ENCODE data around the gene BAZ1B. TPM values are rescaled to one million over a fixed set of nuclear protein-coding genes. Genes with fewer than 3 reads are reported as not detected.
"Not testable (repeated sequence)": the region's sequence is repeated elsewhere in the genome, so short reads cannot be mapped to it uniquely, and the experiment has no call there.

BAZ1B gene
- total RNA-seq, 1 experiment from 2014 or later, result 127 TPM

DNA sequence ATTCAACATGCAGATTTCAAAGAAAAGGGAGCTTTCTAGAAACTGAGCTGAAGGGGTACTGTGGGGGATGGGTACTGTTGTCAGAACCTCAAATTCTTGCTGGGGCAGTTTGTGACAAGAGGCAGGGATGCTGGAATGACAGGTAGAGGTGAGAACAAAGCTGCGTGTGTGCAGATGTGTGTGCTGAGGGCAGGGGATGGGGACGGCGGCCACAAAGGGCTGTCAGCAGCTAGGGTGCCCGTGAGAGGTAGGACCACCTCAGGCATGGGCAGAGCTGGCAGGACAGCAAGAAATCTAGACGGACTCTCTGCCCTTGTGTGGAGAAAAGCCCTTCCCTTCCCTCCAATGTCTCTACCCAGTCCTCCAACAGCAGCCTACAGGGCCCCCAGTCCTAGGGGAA lies 14.4 kb upstream of the BAZ1B start:
- ChIA-PET CTCF (no interaction called here), POLR2A (ENCODE audit: low non-redundant PET) (no interaction called here)
- H3K36me3 ChIP-seq (ENCODE audit: insufficient read depth, low read length, poor library complexity, severe bottlenecking), result peaks cover 44% of the 10 kb centered on the region
- TSS peak; percentile 43 for BruUV-seq (replicated peaks)
- H3K9me3 ChIP-seq (ENCODE audit: low read depth, low read length, poor library complexity, severe bottlenecking), result no peaks in the 10 kb centered on the region
- no peaks in the 10 kb centered on the region for H3K27me3 ChIP-seq (replicated peaks; ENCODE audit: insufficient read depth, low read depth, low read length, poor library complexity)
- TF ChIP-seq, protein P1, sequence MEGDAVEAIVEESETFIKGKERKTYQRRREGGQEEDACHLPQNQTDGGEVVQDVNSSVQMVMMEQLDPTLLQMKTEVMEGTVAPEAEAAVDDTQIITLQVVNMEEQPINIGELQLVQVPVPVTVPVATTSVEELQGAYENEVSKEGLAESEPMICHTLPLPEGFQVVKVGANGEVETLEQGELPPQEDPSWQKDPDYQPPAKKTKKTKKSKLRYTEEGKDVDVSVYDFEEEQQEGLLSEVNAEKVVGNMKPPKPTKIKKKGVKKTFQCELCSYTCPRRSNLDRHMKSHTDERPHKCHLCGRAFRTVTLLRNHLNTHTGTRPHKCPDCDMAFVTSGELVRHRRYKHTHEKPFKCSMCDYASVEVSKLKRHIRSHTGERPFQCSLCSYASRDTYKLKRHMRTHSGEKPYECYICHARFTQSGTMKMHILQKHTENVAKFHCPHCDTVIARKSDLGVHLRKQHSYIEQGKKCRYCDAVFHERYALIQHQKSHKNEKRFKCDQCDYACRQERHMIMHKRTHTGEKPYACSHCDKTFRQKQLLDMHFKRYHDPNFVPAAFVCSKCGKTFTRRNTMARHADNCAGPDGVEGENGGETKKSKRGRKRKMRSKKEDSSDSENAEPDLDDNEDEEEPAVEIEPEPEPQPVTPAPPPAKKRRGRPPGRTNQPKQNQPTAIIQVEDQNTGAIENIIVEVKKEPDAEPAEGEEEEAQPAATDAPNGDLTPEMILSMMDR (conservative IDR thresholded peaks at IDR 0.05; ENCODE audit: low read depth, low read length), result no peak
- TF ChIP-seq EZH2 (IDR thresholded peaks at IDR 0.05; ENCODE audit: borderline replicate concordance, low read depth, low read length, poor library complexity, severe bottlenecking), result no peak
- intact Hi-C loops (cut with micrococcal nuclease; ENCODE audit: unreplicated experiment), result no loop called here
- no peaks in the 10 kb centered on the region for H3K4me1 ChIP-seq (ENCODE audit: insufficient read depth, low read length, poor library complexity, severe bottlenecking)
- no peak for DNase-seq (ENCODE audit: low spot score)
- H3K27ac ChIP-seq (ENCODE audit: low read depth, low read length, poor library complexity, severe bottlenecking), result no peak overlapping the region
- no peak overlapping the region for H3K4me3 ChIP-seq (ENCODE audit: low read depth, low read length, poor library complexity, severe bottlenecking)

DNA sequence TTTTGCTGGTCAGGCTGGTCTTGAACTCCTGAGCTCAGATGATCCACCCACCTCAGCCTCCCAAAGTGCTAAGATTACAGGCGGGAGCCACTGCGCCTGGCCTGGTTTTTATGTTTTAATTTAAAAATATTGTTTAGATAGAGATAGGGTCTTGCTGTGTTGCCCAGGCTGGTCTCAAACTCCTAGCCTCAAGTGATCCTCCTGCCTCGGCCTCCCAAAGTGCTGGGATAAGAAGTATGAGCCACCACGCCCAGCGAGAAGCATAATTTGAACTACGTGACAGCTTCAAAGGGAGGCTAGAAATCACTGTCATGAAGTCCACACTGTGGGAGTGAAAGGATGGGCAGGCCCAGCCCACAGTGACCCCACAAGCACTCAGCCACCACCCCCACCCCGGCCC lies 13.8 kb upstream of the BAZ1B start:
- H3K4me1 ChIP-seq (ENCODE audit: insufficient read depth, low read length, poor library complexity, severe bottlenecking); CTCF ChIA-PET; POLR2A ChIA-PET (ENCODE audit: low non-redundant PET); intact Hi-C loops (cut with micrococcal nuclease; ENCODE audit: unreplicated experiment); H3K4me3 ChIP-seq (ENCODE audit: low read depth, low read length, poor library complexity, severe bottlenecking); H3K27ac ChIP-seq (ENCODE audit: low read depth, low read length, poor library complexity, severe bottlenecking); H3K27me3 ChIP-seq (replicated peaks; ENCODE audit: insufficient read depth, low read depth, low read length, poor library complexity); H3K9me3 ChIP-seq (ENCODE audit: low read depth, low read length, poor library complexity, severe bottlenecking); BruUV-seq (replicated peaks); DNase-seq (ENCODE audit: low spot score): not testable (repeated sequence)
- H3K36me3 ChIP-seq (ENCODE audit: insufficient read depth, low read length, poor library complexity, severe bottlenecking), result peaks cover 41% of the 10 kb centered on the region

- Histone ChIP-seq H3K9me3 (ENCODE audit: low read depth, low read length, poor library complexity, severe bottlenecking) (no peaks in the 10 kb centered on the region), H3K27me3 (replicated peaks; ENCODE audit: insufficient read depth, low read depth, low read length, poor library complexity) (no peaks in the 10 kb centered on the region), H3K36me3 (ENCODE audit: insufficient read depth, low read length, poor library complexity, severe bottlenecking) (peaks cover 26% of the 10 kb centered on the region), H3K27ac (ENCODE audit: low read depth, low read length, poor library complexity, severe bottlenecking) (no peak overlapping the region), H3K4me3 (ENCODE audit: low read depth, low read length, poor library complexity, severe bottlenecking) (no peak overlapping the region), H3K4me1 (ENCODE audit: insufficient read depth, low read length, poor library complexity, severe bottlenecking) (no peaks in the 10 kb centered on the region)
- intact Hi-C loops (cut with micrococcal nuclease; ENCODE audit: unreplicated experiment), result no loop called here
- DNase-seq (ENCODE audit: low spot score), result no peak
- POLR2A ChIA-PET (ENCODE audit: low non-redundant PET), result no interaction called here
- no peak for TF ChIP-seq EZH2 (IDR thresholded peaks at IDR 0.05; ENCODE audit: borderline replicate concordance, low read depth, low read length, poor library complexity, severe bottlenecking)
- TF ChIP-seq, protein P1 (conservative IDR thresholded peaks at IDR 0.05; ENCODE audit: low read depth, low read length), result no peak
- CTCF ChIA-PET, result no interaction called here
- BruUV-seq (replicated peaks), result no TSS peak
Measured at GRCh38 chr7:73533742-73534141, 11.6 kb upstream of the BAZ1B start.

DNA sequence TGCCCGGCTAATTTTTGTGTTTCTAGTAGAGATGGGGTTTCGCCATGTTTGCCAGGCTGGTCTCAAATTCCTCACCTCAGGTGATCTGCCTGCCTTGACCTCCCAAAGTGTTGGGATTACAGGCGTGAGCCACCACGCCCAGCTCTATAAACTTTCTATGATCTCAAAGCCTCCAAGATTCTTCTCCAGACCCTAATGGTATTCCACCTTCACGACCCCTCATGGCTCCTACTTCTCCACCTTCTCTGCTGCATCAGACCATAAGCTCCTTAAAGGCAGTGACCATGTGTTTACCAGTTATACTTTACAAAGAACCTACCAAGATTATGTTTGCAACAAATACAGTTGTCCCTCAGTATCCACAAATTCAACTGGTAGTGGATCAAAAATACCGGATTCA lies 10.1 kb upstream of the BAZ1B start:
- no TSS peak for BruUV-seq (replicated peaks)
- ChIA-PET POLR2A (ENCODE audit: low non-redundant PET) (no interaction called here), CTCF (no interaction called here)
- intact Hi-C loops (cut with micrococcal nuclease; ENCODE audit: unreplicated experiment), result no loop called here
- no peaks in the 10 kb centered on the region for H3K27me3 ChIP-seq (replicated peaks; ENCODE audit: insufficient read depth, low read depth, low read length, poor library complexity)
- peaks cover 12% of the 10 kb centered on the region for H3K36me3 ChIP-seq (ENCODE audit: insufficient read depth, low read length, poor library complexity, severe bottlenecking)
- no peak for DNase-seq (ENCODE audit: low spot score)
- H3K27ac ChIP-seq (ENCODE audit: low read depth, low read length, poor library complexity, severe bottlenecking), result no peak overlapping the region
- peaks cover 13% of the 10 kb centered on the region for H3K4me1 ChIP-seq (ENCODE audit: insufficient read depth, low read length, poor library complexity, severe bottlenecking)
- no peak overlapping the region for H3K4me3 ChIP-seq (ENCODE audit: low read depth, low read length, poor library complexity, severe bottlenecking)
- TF ChIP-seq EZH2 (IDR thresholded peaks at IDR 0.05; ENCODE audit: borderline replicate concordance, low read depth, low read length, poor library complexity, severe bottlenecking), result no peak
- TF ChIP-seq, protein P1 (conservative IDR thresholded peaks at IDR 0.05; ENCODE audit: low read depth, low read length), result no peak
- H3K9me3 ChIP-seq (ENCODE audit: low read depth, low read length, poor library complexity, severe bottlenecking), result no peaks in the 10 kb centered on the region

All from A673 (cell line).